ENCODE data around the gene UTP18. TPM values are rescaled to one million over a fixed set of nuclear protein-coding genes. Genes with fewer than 3 reads are reported as not detected.

The UTP18 gene
- total and polyA plus RNA-seq, 2 of the 13 experiments (the other 11 are each of a cell fraction or from before 2014, with no cell fraction given): 35.2 to 104 TPM

GRCh38 chr17:51260237-51261023 is at the start of gene UTP18 (continued):
- TF ChIP-seq KIAA2018 (CRISPR knock-in tag; IDR thresholded peaks at IDR 0.05; ENCODE audit: borderline replicate concordance) (peak; percentile 88; the same call in 1 of the 2 replicates), RFXANK (CRISPR knock-in tag; IDR thresholded peaks at IDR 0.05) (peak; percentile 81; the same call in 1 of the 2 replicates), TAF1 (CRISPR knock-in tag; IDR thresholded peaks at IDR 0.05) (peak; percentile 77), SMARCC2 (IDR thresholded peaks at IDR 0.05) (no peak), GABPB1 (CRISPR knock-in tag; IDR thresholded peaks at IDR 0.05) (peak; percentile 93), ZNF790 (CRISPR knock-in tag; IDR thresholded peaks at IDR 0.05; ENCODE audit: borderline replicate concordance) (peak; percentile 93), SIN3B (IDR thresholded peaks at IDR 0.05; ENCODE audit: low read length) (no peak), TBX2 (CRISPR knock-in tag; IDR thresholded peaks at IDR 0.05; ENCODE audit: borderline replicate concordance) (peak; percentile 92), NFKB2 (CRISPR knock-in tag; IDR thresholded peaks at IDR 0.05; ENCODE audit: borderline replicate concordance) (peak; percentile 96; the same call in 1 of the 2 replicates), ZNF136 (CRISPR knock-in tag; IDR thresholded peaks at IDR 0.05; ENCODE audit: low read depth) (peak; percentile 89; the same call in 1 of the 2 replicates), BRD4 (CRISPR knock-in tag; IDR thresholded peaks at IDR 0.05) (no peak; the same call in 1 of the 2 replicates), REPIN1 (CRISPR knock-in tag; IDR thresholded peaks at IDR 0.05; ENCODE audit: borderline replicate concordance, low read depth) (no peak; the same call in 1 of the 2 replicates), ZNF562 (CRISPR knock-in tag; IDR thresholded peaks at IDR 0.05; ENCODE audit: borderline replicate concordance) (no peak), HMG20B (CRISPR knock-in tag; conservative IDR thresholded peaks at IDR 0.05) (0 out of 2 replicates have a peak, but pooled peaks have one; percentile 9), HOXD1 (CRISPR knock-in tag; IDR thresholded peaks at IDR 0.05) (peak; percentile 66; the same call in 1 of the 2 replicates), ZNF335 (CRISPR knock-in tag; IDR thresholded peaks at IDR 0.05) (no peak; the same call in 1 of the 2 replicates), TBP (CRISPR knock-in tag; IDR thresholded peaks at IDR 0.05) (no peak)
- TF ChIP-seq, protein P1, sequence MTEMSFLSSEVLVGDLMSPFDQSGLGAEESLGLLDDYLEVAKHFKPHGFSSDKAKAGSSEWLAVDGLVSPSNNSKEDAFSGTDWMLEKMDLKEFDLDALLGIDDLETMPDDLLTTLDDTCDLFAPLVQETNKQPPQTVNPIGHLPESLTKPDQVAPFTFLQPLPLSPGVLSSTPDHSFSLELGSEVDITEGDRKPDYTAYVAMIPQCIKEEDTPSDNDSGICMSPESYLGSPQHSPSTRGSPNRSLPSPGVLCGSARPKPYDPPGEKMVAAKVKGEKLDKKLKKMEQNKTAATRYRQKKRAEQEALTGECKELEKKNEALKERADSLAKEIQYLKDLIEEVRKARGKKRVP (CRISPR knock-in tag; IDR thresholded peaks at IDR 0.05): peak in 1 of 2 experiments; percentile 74; a peak in 2 of 4 replicates
- TF ChIP-seq, protein P2, sequence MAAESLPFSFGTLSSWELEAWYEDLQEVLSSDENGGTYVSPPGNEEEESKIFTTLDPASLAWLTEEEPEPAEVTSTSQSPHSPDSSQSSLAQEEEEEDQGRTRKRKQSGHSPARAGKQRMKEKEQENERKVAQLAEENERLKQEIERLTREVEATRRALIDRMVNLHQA (CRISPR knock-in tag; IDR thresholded peaks at IDR 0.05): 0 out of 2 replicates have a peak, but pooled peaks have one; percentile 62

All from HepG2 (cell line).